ENCODE results near the gene TANC2.

Gene TANC2

GRCh38 chr17:62989501-62989900 lies 23.5 kb downstream of the TANC2 start:
- TF ChIP-seq CTCF (IDR thresholded peaks at IDR 0.05; ENCODE audit: borderline replicate concordance, insufficient read depth, low read depth, low read length), result no peak
- no peak overlapping the region for H3K4me3 ChIP-seq (ENCODE audit: low read depth, low read length)

GRCh38 chr17:62994931-62995330 lies 28.9 kb downstream of the TANC2 start:
- TF ChIP-seq CTCF (IDR thresholded peaks at IDR 0.05; ENCODE audit: borderline replicate concordance, insufficient read depth, low read depth, low read length), result no peak
- no peak overlapping the region for H3K4me3 ChIP-seq (ENCODE audit: low read depth, low read length)

DNA sequence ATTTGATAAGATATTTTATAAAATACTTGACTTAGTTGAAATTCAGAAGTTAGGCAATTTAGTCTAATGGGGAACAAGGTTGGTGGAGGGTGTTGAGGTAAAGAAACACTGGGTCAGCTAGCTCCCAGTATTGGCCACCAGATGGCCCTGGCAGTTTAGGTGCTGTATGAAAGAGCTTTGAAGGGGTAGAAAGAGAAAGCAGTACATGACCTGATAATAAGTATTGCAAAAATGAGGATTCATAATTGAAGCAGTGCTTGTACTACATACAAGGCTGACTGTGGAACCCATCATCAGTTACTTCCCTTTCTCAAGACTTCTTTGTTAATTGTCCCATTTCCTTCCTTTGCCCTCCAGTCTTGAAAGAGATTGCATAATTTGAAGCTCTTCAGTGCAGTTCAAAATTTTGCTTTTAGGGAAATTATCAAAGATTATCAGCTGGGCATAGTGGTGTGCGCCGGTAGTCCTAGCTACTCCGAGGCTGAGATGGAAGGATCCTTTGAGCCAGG lies 29.4 kb downstream of the TANC2 start:
- H3K4me3 ChIP-seq (ENCODE audit: low read depth, low read length), result no peak overlapping the region
- TF ChIP-seq CTCF (IDR thresholded peaks at IDR 0.05; ENCODE audit: borderline replicate concordance, insufficient read depth, low read depth, low read length), result peak; percentile 46; the same call in 1 of the 2 replicates

- H3K4me3 ChIP-seq (ENCODE audit: low read depth, low read length), result no peak overlapping the region
Measured at GRCh38 chr17:62996221-62996620, 30.2 kb downstream of the TANC2 start.

DNA sequence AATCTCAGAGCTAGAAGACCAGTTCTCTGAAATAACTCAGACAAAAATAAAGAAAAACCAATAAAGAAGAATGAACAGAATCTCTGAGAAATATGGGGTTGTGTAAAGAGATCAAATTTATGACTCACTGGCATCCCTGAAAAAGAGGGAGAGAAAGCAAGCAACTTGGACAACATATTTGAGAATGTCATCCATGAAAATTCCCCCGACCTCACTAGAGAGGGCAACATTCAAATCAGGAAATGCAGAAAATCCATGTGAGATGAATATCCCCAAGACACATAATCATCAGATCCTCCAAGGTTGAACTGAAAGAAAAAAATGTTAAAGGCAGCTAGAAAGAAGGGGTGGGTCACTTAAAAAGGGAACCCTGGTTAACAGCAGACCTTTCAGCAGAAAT lies 32.1 kb downstream of the TANC2 start:
- no peak for TF ChIP-seq CTCF (IDR thresholded peaks at IDR 0.05; ENCODE audit: borderline replicate concordance, insufficient read depth, low read depth, low read length)
- H3K4me3 ChIP-seq (ENCODE audit: low read depth, low read length), result no peak overlapping the region

More at GRCh38 chr17:62996221-62996620, 30.2 kb downstream of the TANC2 start:
- no peak for TF ChIP-seq CTCF (IDR thresholded peaks at IDR 0.05; ENCODE audit: borderline replicate concordance, insufficient read depth, low read depth, low read length)

DNA sequence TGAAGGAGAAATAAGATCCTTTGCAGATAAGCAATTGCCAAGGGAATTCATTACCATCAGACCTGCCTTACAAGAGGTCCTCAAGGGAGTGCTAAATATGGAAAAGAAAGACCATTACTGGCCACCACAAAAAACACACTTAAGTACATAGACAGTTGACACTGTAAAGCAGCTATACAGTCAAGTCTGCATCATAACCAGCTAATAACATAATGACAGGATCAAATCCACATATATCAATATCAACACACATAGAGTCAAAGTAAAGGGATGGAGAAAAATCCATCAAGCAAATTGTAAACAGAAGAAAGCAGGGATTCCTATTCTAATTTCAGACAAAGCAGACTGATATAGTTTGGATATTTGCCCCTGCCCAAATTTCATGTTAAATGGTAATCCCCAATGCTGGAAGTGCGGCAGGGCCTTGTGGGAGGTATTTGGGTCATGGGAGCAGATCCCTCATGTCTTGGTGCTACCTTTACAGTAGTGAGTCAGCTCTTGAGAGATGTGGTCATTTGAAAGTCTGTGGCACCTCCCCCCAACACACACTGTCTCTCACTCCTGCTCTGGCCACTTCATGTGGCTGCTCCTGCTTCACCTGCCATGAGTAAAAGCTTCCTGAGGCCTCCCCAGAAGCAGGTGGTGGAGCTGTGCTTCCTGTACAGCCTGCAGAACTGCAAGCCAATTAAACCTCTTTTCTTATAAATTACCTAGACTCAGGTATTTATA lies 32.8 kb downstream of the TANC2 start:
- H3K4me3 ChIP-seq (ENCODE audit: low read depth, low read length), result no peak overlapping the region
- TF ChIP-seq CTCF (IDR thresholded peaks at IDR 0.05; ENCODE audit: borderline replicate concordance, insufficient read depth, low read depth, low read length), result no peak

DNA sequence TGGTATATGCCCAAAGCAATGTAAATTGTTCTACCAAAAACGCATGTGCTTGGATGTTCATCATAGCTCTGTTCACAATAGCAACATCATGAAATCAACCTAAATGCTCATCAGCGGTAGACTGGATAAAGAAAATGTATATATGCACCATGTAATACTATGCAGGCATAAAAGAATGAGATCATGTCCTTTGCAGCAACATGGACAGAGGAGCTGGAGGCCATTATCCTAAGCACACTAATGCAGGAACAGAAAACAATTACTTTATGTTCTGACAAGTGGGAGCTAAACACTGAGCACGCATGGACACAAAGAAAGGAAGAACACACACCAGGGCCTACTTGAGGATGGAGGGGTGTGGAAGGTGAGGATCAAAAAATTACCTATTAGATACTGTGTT lies 33.7 kb downstream of the TANC2 start:
- TF ChIP-seq CTCF (IDR thresholded peaks at IDR 0.05; ENCODE audit: borderline replicate concordance, insufficient read depth, low read depth, low read length), result no peak
- no peak overlapping the region for H3K4me3 ChIP-seq (ENCODE audit: low read depth, low read length)
